Left lung (tissue), 10 donors: ENCODE measurements around the gene NYAP2. TPM values are rescaled to one million over a fixed set of nuclear protein-coding genes. Genes with fewer than 3 reads are reported as not detected.

ENCODE experiments used
- ATAC-seq: fragments of 200-7000 bp; cut with Tn5 transposase; one replicate; pipeline ENCODE4 v1.9.1; 2020; ENCODE audit warnings: moderate library complexity
- DNase-seq, 4 donors: peaks; one replicate each; pipeline ENCODE4 v3.0.0-alpha.2; 2013 to 2020
- H3K27ac ChIP-seq, 2 donors: fragments of 200-600 bp; sonication (generic) in 1 of 2; one replicate each; pipeline versions ENCODE4 v1.5.0 to v1.8.0; 2020 to 2021
- H3K27me3 ChIP-seq, 2 donors: fragments of 200-600 bp; sonication (generic) in 1 of 2; one replicate each; pipeline versions ENCODE4 v1.5.0 to v1.8.0; 2020 to 2021
- H3K36me3 ChIP-seq, 2 donors: fragments of 200-600 bp; sonication (generic) in 1 of 2; one replicate each; pipeline versions ENCODE4 v1.5.0 to v1.8.0; 2020 to 2021
- H3K4me1 ChIP-seq, 2 donors: fragments of 200-600 bp; one replicate each; pipeline ENCODE4 v1.8.0; 2021
- H3K4me3 ChIP-seq, 2 donors: fragments of 200-600 bp; sonication (generic) in 1 of 2; one replicate each; pipeline versions ENCODE4 v1.5.0 to v1.8.0; 2020 to 2021; ENCODE audit warnings: mild to moderate bottlenecking in 1 of 2
- H3K9me3 ChIP-seq, 2 donors: fragments of 200-600 bp; sonication (generic) in 1 of 2; one replicate each; pipeline versions ENCODE4 v1.5.0 to v1.8.0; 2020 to 2021
- intact Hi-C, 2 donors: fragments of 100-400 bp; cut with DNase I; formaldehyde crosslinking; loops; one replicate each; pipeline versions ENCODE4 v1.11.2 to v1.14.2; 2022
- polyA plus RNA-seq, 6 donors: library from polyadenylated mRNA; unstranded; fragments of 120-200 nt; gene quantifications; one replicate each; pipeline ENCODE4 v1.2.1, GENCODE V29; 2013; ENCODE audit not compliant: insufficient read length in 6 of 6
- total RNA-seq, 2 donors: library from RNA; stranded (reverse); fragmentation: NEBNext Ultra II Directional; extraction: Animal tissue kit (Norgen Biotek cat#: 25700); gene quantifications; one replicate each; pipeline ENCODE4 v1.2.1, GENCODE V29; 2021
- TF ChIP-seq, protein P1 (sequence below), 2 donors: fragments of 200-600 bp; sonication (generic) in 1 of 2; IDR thresholded peaks; one replicate each; pipeline versions ENCODE4 v1.5.0 to v1.8.0; 2021; ENCODE audit warnings: antibody characterized with exemption in 2 of 2
- donor health status: DM: no; HTN: yes; CAD: no.
- donor health status: DM: no; HTN: no; CAD: no.

NYAP2 gene
- total and polyA plus RNA-seq, 8 donors = 0.04 to 1.0 (median 0.07) TPM

DNA sequence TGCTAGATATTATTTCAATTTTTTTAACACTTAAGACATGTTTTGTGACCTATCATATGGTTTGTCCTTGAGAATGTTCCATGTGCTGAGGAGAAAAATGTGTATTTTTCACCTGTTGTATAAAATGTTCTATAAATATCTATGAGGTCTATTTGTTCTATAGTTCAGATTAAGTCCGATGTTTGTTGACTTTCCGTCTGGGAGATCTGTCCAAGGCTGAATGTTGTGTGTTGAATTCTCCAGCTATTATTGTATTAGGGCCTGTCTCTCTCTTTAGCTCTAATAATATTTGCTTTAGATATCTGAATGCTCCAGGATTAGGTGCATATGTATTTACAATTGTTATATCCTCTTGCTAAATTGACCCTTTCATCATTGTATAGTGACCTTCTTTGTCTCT, 144.1 kb downstream of the NYAP2 start:
- Histone ChIP-seq H3K4me1 (no peaks in the 10 kb centered on the region), H3K27me3 (no peaks in the 10 kb centered on the region), H3K36me3 (no peaks in the 10 kb centered on the region), H3K9me3 (peaks cover 0 to 8% of the 10 kb centered on the region in 2 donors), H3K27ac (no peak overlapping the region), H3K4me3 (no peak overlapping the region)
- ATAC-seq = no peak
- TF ChIP-seq, protein P1, sequence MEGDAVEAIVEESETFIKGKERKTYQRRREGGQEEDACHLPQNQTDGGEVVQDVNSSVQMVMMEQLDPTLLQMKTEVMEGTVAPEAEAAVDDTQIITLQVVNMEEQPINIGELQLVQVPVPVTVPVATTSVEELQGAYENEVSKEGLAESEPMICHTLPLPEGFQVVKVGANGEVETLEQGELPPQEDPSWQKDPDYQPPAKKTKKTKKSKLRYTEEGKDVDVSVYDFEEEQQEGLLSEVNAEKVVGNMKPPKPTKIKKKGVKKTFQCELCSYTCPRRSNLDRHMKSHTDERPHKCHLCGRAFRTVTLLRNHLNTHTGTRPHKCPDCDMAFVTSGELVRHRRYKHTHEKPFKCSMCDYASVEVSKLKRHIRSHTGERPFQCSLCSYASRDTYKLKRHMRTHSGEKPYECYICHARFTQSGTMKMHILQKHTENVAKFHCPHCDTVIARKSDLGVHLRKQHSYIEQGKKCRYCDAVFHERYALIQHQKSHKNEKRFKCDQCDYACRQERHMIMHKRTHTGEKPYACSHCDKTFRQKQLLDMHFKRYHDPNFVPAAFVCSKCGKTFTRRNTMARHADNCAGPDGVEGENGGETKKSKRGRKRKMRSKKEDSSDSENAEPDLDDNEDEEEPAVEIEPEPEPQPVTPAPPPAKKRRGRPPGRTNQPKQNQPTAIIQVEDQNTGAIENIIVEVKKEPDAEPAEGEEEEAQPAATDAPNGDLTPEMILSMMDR (IDR thresholded peaks at IDR 0.05) = no peak
- intact Hi-C loops = no loop called here
- DNase-seq = no peak

DNA sequence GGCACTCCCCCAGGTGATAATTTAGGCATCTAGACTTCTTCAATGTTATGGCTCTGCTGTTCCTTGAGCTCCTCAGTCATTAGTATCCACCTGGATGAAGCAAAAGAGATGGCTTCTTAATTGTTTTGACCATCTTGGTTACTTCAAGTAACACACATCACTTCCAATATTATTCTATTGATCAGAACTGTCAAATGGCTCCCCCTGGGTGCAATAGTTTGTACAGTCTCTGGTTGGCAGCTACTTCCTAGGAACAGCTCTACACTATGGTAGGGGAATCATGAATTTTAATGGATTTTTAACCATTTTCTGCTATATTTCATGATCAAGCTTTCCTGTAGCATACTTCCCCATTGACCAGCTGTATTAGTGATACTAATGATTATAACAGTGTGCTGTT, 157.0 kb downstream of the NYAP2 start:
- H3K4me1 ChIP-seq = no peaks in the 10 kb centered on the region
- TF ChIP-seq, protein P1 (IDR thresholded peaks at IDR 0.05) = no peak
- H3K27ac ChIP-seq = no peak overlapping the region
- H3K4me3 ChIP-seq = no peak overlapping the region
- ATAC-seq = no peak
- no peaks in the 10 kb centered on the region for H3K36me3 ChIP-seq
- intact Hi-C loops = no loop called here
- no peaks in the 10 kb centered on the region for H3K9me3 ChIP-seq
- no peaks in the 10 kb centered on the region for H3K27me3 ChIP-seq
- DNase-seq = no peak

DNA sequence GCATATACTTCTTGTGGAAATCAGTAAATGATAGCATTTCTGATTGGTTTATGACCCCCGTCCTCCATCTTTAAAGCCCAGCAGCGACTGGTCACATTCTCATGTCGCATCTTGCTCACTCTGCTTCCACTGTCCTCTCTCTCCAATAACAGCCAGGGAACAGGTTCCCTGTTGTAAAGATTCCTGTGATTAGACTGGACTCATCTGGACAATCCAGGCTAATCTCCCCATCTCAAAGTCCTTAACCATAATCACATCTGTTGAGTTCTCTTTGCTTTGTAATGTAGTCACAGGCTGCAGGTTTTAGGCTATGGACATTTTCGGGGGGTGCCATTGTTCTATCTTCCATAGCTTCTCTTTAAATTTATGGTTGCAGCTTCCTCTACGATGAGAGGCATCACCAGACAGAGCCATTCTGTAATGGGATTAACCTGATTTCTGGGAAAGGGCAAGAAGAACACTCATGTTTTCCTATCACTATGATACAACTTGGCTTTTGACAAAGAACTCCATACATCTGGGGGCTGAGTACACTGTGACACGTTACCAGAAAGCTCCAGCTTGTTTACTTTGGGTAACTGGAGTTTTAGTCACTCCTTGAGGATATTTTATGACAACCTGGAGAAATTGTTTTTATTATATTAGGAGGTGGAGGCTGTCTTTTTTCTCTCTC, 159.0 kb downstream of the NYAP2 start:
- Histone ChIP-seq H3K4me3 (no peak overlapping the region), H3K4me1 (no peaks in the 10 kb centered on the region), H3K27ac (no peak overlapping the region), H3K27me3 (no peaks in the 10 kb centered on the region), H3K9me3 (no peaks in the 10 kb centered on the region), H3K36me3 (no peaks in the 10 kb centered on the region)
- no peak for ATAC-seq
- TF ChIP-seq, protein P1 (IDR thresholded peaks at IDR 0.05) = no peak
- no peak for DNase-seq
- intact Hi-C loops = no loop called here

DNA sequence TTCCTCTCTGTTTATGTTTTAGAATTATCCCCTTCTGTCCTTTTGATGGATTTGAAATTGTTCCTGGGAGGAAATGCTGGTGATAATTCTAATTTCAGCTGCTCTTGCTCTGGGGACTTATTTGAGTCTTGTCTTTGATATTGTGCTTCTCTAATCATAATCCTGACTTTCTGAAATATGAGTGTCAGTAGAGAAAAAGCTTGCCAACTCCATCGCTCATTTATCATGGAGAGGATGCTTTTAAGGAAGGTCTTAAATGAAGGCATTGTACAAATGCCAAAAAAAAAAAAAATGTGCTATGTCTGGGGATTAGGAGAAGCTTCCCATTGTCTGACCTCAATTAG, 159.5 kb downstream of the NYAP2 start:
- TF ChIP-seq, protein P1 (IDR thresholded peaks at IDR 0.05) = no peak
- DNase-seq (no peak), ATAC-seq (no peak)
- no peak overlapping the region for H3K27ac ChIP-seq
- no peaks in the 10 kb centered on the region for H3K9me3 ChIP-seq
- H3K27me3 ChIP-seq = no peaks in the 10 kb centered on the region
- H3K4me1 ChIP-seq = no peaks in the 10 kb centered on the region
- H3K4me3 ChIP-seq = no peak overlapping the region
- H3K36me3 ChIP-seq = no peaks in the 10 kb centered on the region
- intact Hi-C loops = no loop called here

DNA sequence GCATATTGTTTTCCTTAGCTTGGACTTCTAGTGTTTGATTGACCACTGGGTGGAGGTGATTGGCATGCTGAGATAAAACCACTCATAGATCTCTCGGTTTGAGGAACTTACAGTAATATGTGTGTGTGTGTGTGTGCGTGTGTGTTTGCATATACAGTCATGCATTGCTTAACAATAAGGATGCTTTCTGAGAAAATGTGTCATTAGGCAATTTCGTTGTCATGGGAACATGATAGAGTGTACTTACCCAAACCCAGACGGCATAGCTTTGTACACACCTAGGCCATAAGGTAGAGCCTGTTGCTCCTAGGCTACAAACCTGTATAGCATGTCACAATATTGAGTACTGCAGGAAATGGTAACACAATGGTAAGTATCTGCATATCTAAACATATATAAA, 167.3 kb downstream of the NYAP2 start:
- no peak overlapping the region for H3K4me3 ChIP-seq
- ATAC-seq (peak; percentile 92), DNase-seq (peak in 1 of 4 donors; percentile 22)
- no peaks in the 10 kb centered on the region for H3K36me3 ChIP-seq
- intact Hi-C loops = no loop called here
- H3K4me1 ChIP-seq = no peaks in the 10 kb centered on the region
- peaks cover 0 to 8% of the 10 kb centered on the region in 2 donors for H3K9me3 ChIP-seq
- TF ChIP-seq, protein P1 (IDR thresholded peaks at IDR 0.05) = no peak
- no peaks in the 10 kb centered on the region for H3K27me3 ChIP-seq
- H3K27ac ChIP-seq = no peak overlapping the region
